Body of pancreas (tissue), 4 donors: Measurements from ENCODE around the gene ZNF516. TPM values are rescaled to one million over a fixed set of nuclear protein-coding genes. Genes with fewer than 3 reads are reported as not detected.
A peak's percentile ranks its signal among the peaks of the same experiment; 100 is the strongest.

Experiments used
- ATAC-seq: fragments of 150-250 bp; one replicate; pipeline ENCODE4 v1.9.1; 2016
- DNase-seq, 4 donors: peaks; one replicate each; pipeline ENCODE4 v3.0.0-alpha.2; 2019
- H3K27ac ChIP-seq, 4 donors: fragments of 200-600 bp; sonication (generic); 1 replicate in 3 of 4; 2 replicates in 1 of 4; pipeline versions ENCODE4 v1.5.1 to v1.6.1; 2016 to 2019; ENCODE audit warnings: mild to moderate bottlenecking in 1 of 4, mixed read lengths in 1 of 4, moderate library complexity in 1 of 4
- H3K27me3 ChIP-seq, 2 donors: fragments of 200-600 bp; sonication (generic); one replicate each; pipeline ENCODE4 v1.6.0; 2016; ENCODE audit warnings: mild to moderate bottlenecking in 1 of 2
- H3K36me3 ChIP-seq, 2 donors: fragments of 200-600 bp; sonication (generic); replicated peaks in 1 of 2; 2 replicates each; pipeline ENCODE4 v1.5.1; 2016; ENCODE audit warnings: low read depth in 2 of 2; ENCODE audit not compliant: insufficient read depth in 1 of 2
- H3K4me1 ChIP-seq: fragments of 200-600 bp; sonication (generic); one replicate; pipeline ENCODE4 v1.6.0; 2016
- H3K4me3 ChIP-seq, 2 donors: fragments of 200-600 bp; sonication (generic); 1 replicate in 1 of 2; 2 replicates in 1 of 2; pipeline ENCODE4 v1.5.1; 2016 to 2019
- H3K9me3 ChIP-seq, 3 donors: fragments of 200-600 bp; sonication (generic); 1 replicate in 2 of 3; 2 replicates in 1 of 3; pipeline ENCODE4 v1.5.1; 2016
- POLR2A ChIP-seq, 3 donors: fragments of 450-650 bp; IDR thresholded peaks; one replicate each; pipeline ENCODE4 v1.6.1; 2016; ENCODE audit warnings: antibody characterized with exemption in 3 of 3, mild to moderate bottlenecking in 2 of 3
- WGBS, 2 donors: methylation state at CpG; one replicate each; pipeline ENCODE4 v1.1.5; 2017; 5-methylcytosine and 5-hydroxymethylcytosine counted together
- intact Hi-C: fragments of 100-400 bp; cut with DNase I; formaldehyde crosslinking; loops from one replicate; pipeline ENCODE4 v1.15.1; 2023
- total RNA-seq, 2 donors: library from RNA; depleted of rRNA; stranded (reverse); fragments of >200 nt; gene quantifications; one replicate each; pipeline ENCODE4 v1.1.0, GENCODE V29; 2016
- TF ChIP-seq, protein P1 (sequence below), 7 experiments: fragments of 450-650 bp in 4 of 7; fragments of 200-600 bp in 3 of 7; sonication (generic) in 3 of 7; IDR thresholded peaks; one replicate each; pipeline ENCODE4 v1.5.1; 2016 to 2019; ENCODE audit warnings: antibody characterized with exemption in 7 of 7

The ZNF516 gene
- total RNA-seq, 2 donors from 2014 or later: 13.5 to 16.5 TPM

DNA sequence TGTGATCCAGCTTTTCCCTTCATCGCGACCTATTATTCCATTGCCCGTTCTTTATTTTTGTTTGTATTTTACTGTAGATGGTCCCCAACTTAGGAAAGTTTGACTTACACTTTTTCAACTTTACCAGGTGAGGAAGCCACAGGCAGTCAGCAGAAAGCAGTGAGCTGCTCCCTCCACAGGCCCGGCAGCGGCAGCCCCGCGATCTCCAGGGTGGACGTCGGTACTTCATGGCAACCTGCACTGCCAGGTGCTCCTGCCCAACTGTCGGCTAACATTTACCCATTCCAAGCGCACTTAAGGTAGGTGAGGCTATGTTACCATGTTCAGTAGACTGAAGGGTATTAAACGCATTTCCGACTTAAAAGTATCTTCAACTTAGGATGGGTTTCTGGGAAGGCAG, 12.8 kb downstream of the ZNF516 start:
- TF ChIP-seq POLR2A (IDR thresholded peaks at IDR 0.05): no peak
- TF ChIP-seq, protein P1, sequence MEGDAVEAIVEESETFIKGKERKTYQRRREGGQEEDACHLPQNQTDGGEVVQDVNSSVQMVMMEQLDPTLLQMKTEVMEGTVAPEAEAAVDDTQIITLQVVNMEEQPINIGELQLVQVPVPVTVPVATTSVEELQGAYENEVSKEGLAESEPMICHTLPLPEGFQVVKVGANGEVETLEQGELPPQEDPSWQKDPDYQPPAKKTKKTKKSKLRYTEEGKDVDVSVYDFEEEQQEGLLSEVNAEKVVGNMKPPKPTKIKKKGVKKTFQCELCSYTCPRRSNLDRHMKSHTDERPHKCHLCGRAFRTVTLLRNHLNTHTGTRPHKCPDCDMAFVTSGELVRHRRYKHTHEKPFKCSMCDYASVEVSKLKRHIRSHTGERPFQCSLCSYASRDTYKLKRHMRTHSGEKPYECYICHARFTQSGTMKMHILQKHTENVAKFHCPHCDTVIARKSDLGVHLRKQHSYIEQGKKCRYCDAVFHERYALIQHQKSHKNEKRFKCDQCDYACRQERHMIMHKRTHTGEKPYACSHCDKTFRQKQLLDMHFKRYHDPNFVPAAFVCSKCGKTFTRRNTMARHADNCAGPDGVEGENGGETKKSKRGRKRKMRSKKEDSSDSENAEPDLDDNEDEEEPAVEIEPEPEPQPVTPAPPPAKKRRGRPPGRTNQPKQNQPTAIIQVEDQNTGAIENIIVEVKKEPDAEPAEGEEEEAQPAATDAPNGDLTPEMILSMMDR (IDR thresholded peaks at IDR 0.05): no peak
- Histone ChIP-seq H3K4me1 (peaks cover 19% of the 10 kb centered on the region), H3K27me3 (no peaks in the 10 kb centered on the region), H3K36me3 (no peaks in the 10 kb centered on the region), H3K9me3 (no peaks in the 10 kb centered on the region), H3K27ac (no peak overlapping the region), H3K4me3 (no peak overlapping the region)
- no peak for ATAC-seq
- WGBS, 2 donors: 91 to 96% methylated on average over 9 to 13 of the region's 13 CpGs
- intact Hi-C loops: no loop called here
- DNase-seq: no peak

DNA sequence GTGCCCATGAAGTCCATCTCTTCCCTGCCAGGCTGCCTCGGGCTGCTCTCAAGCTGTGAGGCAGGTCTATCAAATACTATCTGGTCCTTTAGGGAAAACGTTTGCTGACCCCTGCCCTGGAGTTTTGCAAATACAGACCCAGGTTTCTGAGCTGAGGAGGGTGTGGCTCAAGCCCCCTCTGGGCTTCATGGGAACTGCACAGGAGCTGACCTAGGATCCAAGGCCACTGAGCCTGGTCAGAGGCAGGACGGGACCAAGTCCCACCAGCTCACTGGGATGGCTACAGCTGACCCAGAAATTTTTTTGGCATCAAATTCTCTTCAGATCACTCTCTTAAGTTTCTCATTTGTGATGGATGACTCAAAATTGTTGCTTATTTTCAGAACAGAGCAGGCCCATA, 14.1 kb downstream of the ZNF516 start:
- no peak for DNase-seq
- no peaks in the 10 kb centered on the region for H3K9me3 ChIP-seq
- no peaks in the 10 kb centered on the region for H3K36me3 ChIP-seq
- WGBS, 2 donors: 75 to 80% methylated on average over 3 of the region's 3 CpGs
- no peak overlapping the region for H3K27ac ChIP-seq
- no peak for ATAC-seq
- intact Hi-C loops: no loop called here
- peaks cover 30% of the 10 kb centered on the region for H3K4me1 ChIP-seq
- H3K27me3 ChIP-seq: no peaks in the 10 kb centered on the region
- no peak overlapping the region for H3K4me3 ChIP-seq
- no peak for TF ChIP-seq POLR2A (IDR thresholded peaks at IDR 0.05)
- TF ChIP-seq, protein P1 (IDR thresholded peaks at IDR 0.05): no peak

DNA sequence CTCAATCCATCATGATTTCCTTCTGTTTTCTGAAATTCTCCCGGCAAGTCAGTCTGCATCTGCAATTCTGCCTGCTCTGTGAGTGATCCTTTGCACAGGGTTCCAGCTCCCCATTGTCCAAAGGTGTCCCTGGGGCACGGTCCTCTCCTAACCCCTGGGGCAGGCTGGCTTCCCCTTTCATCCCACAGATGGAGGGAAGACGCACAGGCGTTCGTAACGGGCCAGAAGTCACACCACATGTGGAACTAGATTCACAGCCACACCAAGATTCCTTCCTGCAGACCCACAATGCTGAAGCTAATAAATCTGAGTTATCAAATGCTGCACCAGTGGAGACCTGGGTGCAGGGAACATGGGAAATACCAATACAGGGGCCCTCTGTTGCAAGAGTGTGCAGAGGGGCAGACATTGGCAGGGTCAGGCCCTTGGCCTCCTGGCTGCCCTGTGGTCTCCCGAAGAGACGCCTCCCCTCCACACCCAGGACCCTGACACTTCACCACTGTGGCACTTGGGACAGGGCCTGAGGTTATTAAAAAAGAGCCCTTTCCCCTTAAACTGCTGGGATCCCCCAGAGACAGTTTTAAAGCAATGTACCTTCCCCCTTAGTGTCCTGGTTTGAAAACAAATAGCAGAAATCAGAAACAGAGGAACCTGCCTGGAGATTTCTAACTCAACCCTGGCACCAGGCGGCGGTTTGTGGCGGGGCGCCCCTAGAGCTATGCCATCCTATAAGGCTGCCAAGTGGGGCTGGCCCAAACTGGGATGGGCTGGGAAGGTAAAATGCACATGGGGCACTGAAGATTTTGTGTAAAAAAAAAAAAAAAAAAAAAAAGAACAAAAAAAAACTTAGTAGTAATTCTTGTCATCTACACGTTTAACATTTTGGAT, 15.4 kb downstream of the ZNF516 start:
- TF ChIP-seq POLR2A (IDR thresholded peaks at IDR 0.05): no peak
- TF ChIP-seq, protein P1 (IDR thresholded peaks at IDR 0.05): no peak
- ATAC-seq (no peak), DNase-seq (no peak)
- Histone ChIP-seq H3K27ac (no peak overlapping the region), H3K4me1 (peaks cover 30% of the 10 kb centered on the region), H3K9me3 (no peaks in the 10 kb centered on the region), H3K4me3 (no peak overlapping the region), H3K27me3 (no peaks in the 10 kb centered on the region), H3K36me3 (no peaks in the 10 kb centered on the region)
- 86 to 90% methylated on average over 13 of the region's 13 CpGs for WGBS, 2 donors
- intact Hi-C loops: no loop called here

DNA sequence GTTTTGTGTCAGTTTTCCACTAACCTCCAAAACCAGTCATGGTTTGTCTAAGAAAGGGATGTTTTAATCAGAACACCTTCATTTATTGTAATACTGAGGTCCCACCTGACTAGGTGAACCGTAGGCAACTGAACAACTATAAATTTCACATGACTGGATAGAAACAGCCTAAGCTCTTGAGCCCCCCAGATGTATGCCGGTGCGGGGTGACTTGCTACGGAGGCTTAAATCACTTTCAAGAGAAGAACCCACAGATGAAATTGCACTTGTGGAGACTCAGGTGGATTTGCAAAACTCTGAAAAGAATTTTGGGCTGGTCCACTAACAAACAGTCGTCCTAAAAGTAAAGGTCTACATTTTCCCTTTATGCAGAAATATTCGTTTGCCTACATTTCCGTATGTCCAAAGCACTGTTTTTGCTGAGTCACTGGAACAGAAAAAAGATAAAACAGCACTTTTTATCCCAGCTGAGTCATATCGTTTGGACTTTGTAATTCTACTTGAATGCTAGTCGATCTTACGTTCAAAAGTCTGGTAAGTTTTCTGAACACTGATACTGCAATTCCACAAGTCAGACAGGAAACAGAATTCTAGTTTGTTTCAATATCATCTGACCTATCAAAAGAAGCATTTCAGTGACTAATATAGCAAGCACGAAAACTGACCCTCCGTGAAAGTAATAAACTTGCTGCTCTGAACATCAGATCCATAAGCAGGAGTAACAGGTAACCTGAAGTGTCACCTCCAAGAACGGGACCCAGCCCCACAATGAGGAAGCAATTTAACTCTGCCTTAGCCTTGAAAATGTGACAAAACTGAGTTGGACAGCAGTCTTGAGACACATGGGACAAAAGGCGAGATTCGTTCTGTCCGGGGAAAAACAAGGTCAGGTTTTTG, 18.1 kb downstream of the ZNF516 start:
- peaks cover 21% of the 10 kb centered on the region for H3K4me1 ChIP-seq
- no peaks in the 10 kb centered on the region for H3K9me3 ChIP-seq
- ATAC-seq (peak; percentile 75), DNase-seq (no peak)
- no peaks in the 10 kb centered on the region for H3K36me3 ChIP-seq
- 15 to 23% methylated on average over 16 of the region's 16 CpGs for WGBS, 2 donors
- no peak for TF ChIP-seq POLR2A (IDR thresholded peaks at IDR 0.05)
- TF ChIP-seq, protein P1 (IDR thresholded peaks at IDR 0.05): no peak
- H3K27me3 ChIP-seq: no peaks in the 10 kb centered on the region
- intact Hi-C loops: no loop called here
- H3K27ac ChIP-seq: peak overlapping the region; percentile 51 to 79 (median 58)
- H3K4me3 ChIP-seq: no peak overlapping the region
